ENCODE measurements around the gene EHBP1.

EHBP1 gene

GRCh38 chr2:62895632-62896009, 190.1 kb downstream of the EHBP1 start:
- DNase-seq, result no peak

GRCh38 chr2:62897187-62897827, 191.8 kb downstream of the EHBP1 start:
- no peak for DNase-seq

- DNase-seq, result no peak
Measured at GRCh38 chr2:62904344-62904743, 198.8 kb downstream of the EHBP1 start.

GRCh38 chr2:62908145-62908544, 202.6 kb downstream of the EHBP1 start:
- DNase-seq, result no peak

GRCh38 chr2:62913311-62913710, 207.8 kb downstream of the EHBP1 start:
- no peak for DNase-seq

GRCh38 chr2:62919041-62919440, 213.5 kb downstream of the EHBP1 start:
- DNase-seq, result no peak

GRCh38 chr2:62920070-62920469, 214.6 kb downstream of the EHBP1 start:
- DNase-seq, result no peak

- DNase-seq, result no peak
Measured at GRCh38 chr2:62923242-62923641, 217.7 kb downstream of the EHBP1 start.

GRCh38 chr2:62923881-62924280, 218.4 kb downstream of the EHBP1 start:
- DNase-seq, result no peak

- DNase-seq, result no peak
Measured at GRCh38 chr2:62928015-62928414, 222.5 kb downstream of the EHBP1 start.

- no peak for DNase-seq
Measured at GRCh38 chr2:62931536-62931935, 226.0 kb downstream of the EHBP1 start.

- no peak for DNase-seq
Measured at GRCh38 chr2:62933398-62933917, 227.9 kb downstream of the EHBP1 start.

- DNase-seq, result no peak
Measured at GRCh38 chr2:62934517-62934916, 229.0 kb downstream of the EHBP1 start.

- DNase-seq, result no peak
Measured at GRCh38 chr2:62938126-62938525, 232.6 kb downstream of the EHBP1 start.

GRCh38 chr2:62939735-62940491, 234.4 kb downstream of the EHBP1 start:
- no peak for DNase-seq

- DNase-seq, result no peak
Measured at GRCh38 chr2:62940697-62941096, 235.2 kb downstream of the EHBP1 start.

GRCh38 chr2:62941413-62941812, 235.9 kb downstream of the EHBP1 start:
- DNase-seq, result no peak

GRCh38 chr2:62944362-62944761, 238.8 kb downstream of the EHBP1 start:
- no peak for DNase-seq

- DNase-seq, result no peak
Measured at GRCh38 chr2:62947403-62947802, 241.9 kb downstream of the EHBP1 start.

GRCh38 chr2:62956651-62957050, 251.1 kb downstream of the EHBP1 start:
- DNase-seq, result no peak

GRCh38 chr2:62958206-62958605, 252.7 kb downstream of the EHBP1 start:
- no peak for DNase-seq

- DNase-seq, result no peak
Measured at GRCh38 chr2:62964050-62964449, 258.5 kb downstream of the EHBP1 start.

GRCh38 chr2:62964671-62965070, 259.2 kb downstream of the EHBP1 start:
- no peak for DNase-seq

GRCh38 chr2:62966991-62967390, 261.5 kb downstream of the EHBP1 start:
- DNase-seq, result no peak

- DNase-seq, result no peak
Measured at GRCh38 chr2:62968168-62968567, 262.7 kb downstream of the EHBP1 start.
